Activated T-helper 2 cell treated with anti-CD3 and anti-CD28 coated beads, Interferon-gamma antibody, Interleukin-2, Interleukin-4, amounts not matched to agents 10 μg/mL and 5 μg/mL and 100 μg/mL, durations not matched to agents 14 hours and 24 hours and 36 hours (primary cell): ENCODE measurements around the gene SIPA1L3. TPM values are rescaled to one million over a fixed set of nuclear protein-coding genes. Genes with fewer than 3 reads are reported as not detected.
"Not testable (repeated sequence)": the region's sequence is repeated elsewhere in the genome, so short reads cannot be mapped to it uniquely, and the experiment has no call there.

Experiments used
- DNase-seq: peaks from one replicate; pipeline ENCODE4 v3.0.0; 2021; ENCODE audit warnings: low spot score
- H3K27ac Mint-ChIP-seq: one replicate; pipeline ENCODE4 v1.8.0; 2021; ENCODE audit warnings: mixed read lengths
- H3K27me3 Mint-ChIP-seq: one replicate; pipeline ENCODE4 v1.8.0; 2021; ENCODE audit warnings: low read depth, mixed read lengths
- H3K36me3 Mint-ChIP-seq: one replicate; pipeline ENCODE4 v1.8.0; 2021; ENCODE audit warnings: low read depth, mixed read lengths
- H3K4me1 Mint-ChIP-seq: one replicate; pipeline ENCODE4 v1.8.0; 2021; ENCODE audit warnings: low read depth, mixed read lengths
- H3K4me3 Mint-ChIP-seq: one replicate; pipeline ENCODE4 v1.8.0; 2021; ENCODE audit warnings: low read depth, mild to moderate bottlenecking, moderate library complexity, mixed read lengths
- H3K9me3 Mint-ChIP-seq: one replicate; pipeline ENCODE4 v1.8.0; 2021; ENCODE audit warnings: mixed read lengths
- intact Hi-C: fragments of 100-400 bp; cut with micrococcal nuclease; formaldehyde crosslinking; loops from one replicate; pipeline ENCODE4 v1.15.1; 2023
- total RNA-seq: library from RNA; stranded (reverse); gene quantifications from 2 replicates; pipeline ENCODE4 v1.2.3, GENCODE V29; 2022

Gene SIPA1L3
- total RNA-seq, 1 donor from 2014 or later: 15.9 TPM

DNA sequence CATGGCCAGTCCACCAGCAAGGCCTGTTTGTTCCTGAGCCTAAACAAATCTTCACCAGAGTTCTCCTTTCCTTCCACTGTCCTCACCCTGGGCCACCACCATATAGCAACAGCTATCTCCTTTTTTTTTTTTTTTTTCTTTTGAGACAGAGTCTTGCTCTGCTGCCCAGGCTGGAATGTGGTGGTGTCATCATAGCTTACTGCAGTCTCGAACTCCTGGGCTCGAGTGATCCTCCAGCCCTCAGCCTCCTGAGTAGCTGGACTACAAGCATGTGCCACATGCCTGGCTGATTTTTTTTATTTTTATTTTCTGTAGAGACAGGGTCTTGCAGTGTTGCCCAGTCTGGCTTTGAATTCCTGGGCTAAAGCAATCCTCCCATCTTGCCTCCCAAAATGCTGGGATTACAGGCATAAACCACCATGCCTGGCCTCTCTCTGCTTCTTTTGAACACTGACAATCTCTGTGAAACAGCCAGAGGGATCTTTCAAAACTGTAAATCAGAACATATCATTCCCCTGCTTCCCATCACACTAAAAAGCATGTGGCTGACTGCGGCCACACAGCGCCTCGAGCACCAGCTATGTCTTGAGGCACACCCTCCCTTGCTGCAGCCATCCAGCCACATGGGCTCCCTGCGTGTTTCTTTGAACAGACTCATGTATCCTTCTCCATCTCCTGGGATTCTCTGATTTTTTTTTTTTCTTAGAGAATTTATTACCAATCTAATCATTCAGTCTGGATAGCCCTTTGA, 110.6 kb downstream of the SIPA1L3 start:
- no peaks in the 10 kb centered on the region for H3K9me3 Mint-ChIP-seq
- DNase-seq: no peak
- intact Hi-C loops: no loop called here
- H3K4me1 Mint-ChIP-seq: no peaks in the 10 kb centered on the region
- no peak overlapping the region for H3K4me3 Mint-ChIP-seq
- no peaks in the 10 kb centered on the region for H3K27me3 Mint-ChIP-seq
- H3K36me3 Mint-ChIP-seq: no peaks in the 10 kb centered on the region
- H3K27ac Mint-ChIP-seq: no peak overlapping the region

- no peak for DNase-seq
- no peaks in the 10 kb centered on the region for H3K9me3 Mint-ChIP-seq
- no peak overlapping the region for H3K27ac Mint-ChIP-seq
- no peaks in the 10 kb centered on the region for H3K27me3 Mint-ChIP-seq
- no peaks in the 10 kb centered on the region for H3K36me3 Mint-ChIP-seq
- H3K4me1 Mint-ChIP-seq: no peaks in the 10 kb centered on the region
- H3K4me3 Mint-ChIP-seq: no peak overlapping the region
- intact Hi-C loops: no loop called here
These were observed 111.8 kb downstream of the SIPA1L3 start for GRCh38 chr19:38018694-38019395.

GRCh38 chr19:38019396-38019724, 112.4 kb downstream of the SIPA1L3 start:
- Mint-ChIP-seq H3K9me3 (no peaks in the 10 kb centered on the region), H3K4me3 (no peak overlapping the region), H3K27ac (no peak overlapping the region), H3K4me1 (no peaks in the 10 kb centered on the region), H3K36me3 (no peaks in the 10 kb centered on the region), H3K27me3 (no peaks in the 10 kb centered on the region)
- intact Hi-C loops: no loop called here
- no peak for DNase-seq

GRCh38 chr19:38020311-38020710, 113.3 kb downstream of the SIPA1L3 start:
- Mint-ChIP-seq H3K27me3 (no peaks in the 10 kb centered on the region), H3K4me1 (no peaks in the 10 kb centered on the region), H3K27ac (no peak overlapping the region), H3K36me3 (no peaks in the 10 kb centered on the region), H3K4me3 (no peak overlapping the region), H3K9me3 (no peaks in the 10 kb centered on the region)
- intact Hi-C loops: no loop called here
- DNase-seq: no peak

DNA sequence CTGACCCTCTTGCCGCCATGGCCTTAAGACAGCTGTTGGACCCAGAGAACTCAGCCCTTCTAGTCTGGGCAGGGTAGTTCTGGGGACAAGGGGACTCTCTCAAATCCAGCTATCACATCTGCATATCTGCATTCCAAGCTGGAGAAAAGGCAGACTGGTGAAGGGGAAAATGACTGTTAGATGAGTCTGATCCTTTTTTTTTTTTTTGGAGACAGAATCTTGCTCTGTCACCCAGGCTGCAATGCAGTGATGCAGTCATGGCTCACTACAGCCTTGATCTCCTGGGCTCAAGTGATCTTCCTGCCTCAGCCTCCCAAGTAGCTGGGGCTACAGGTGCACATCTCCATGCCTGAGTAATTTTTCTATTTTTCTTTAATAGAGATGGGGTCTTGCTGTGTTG, 114.3 kb downstream of the SIPA1L3 start:
- intact Hi-C loops: no loop called here
- no peaks in the 10 kb centered on the region for H3K4me1 Mint-ChIP-seq
- H3K9me3 Mint-ChIP-seq: no peaks in the 10 kb centered on the region
- no peaks in the 10 kb centered on the region for H3K36me3 Mint-ChIP-seq
- DNase-seq: no peak
- H3K27ac Mint-ChIP-seq: no peak overlapping the region
- H3K27me3 Mint-ChIP-seq: no peaks in the 10 kb centered on the region
- no peak overlapping the region for H3K4me3 Mint-ChIP-seq

- DNase-seq: no peak
- no peak overlapping the region for H3K27ac Mint-ChIP-seq
- H3K4me3 Mint-ChIP-seq: no peak overlapping the region
- no peaks in the 10 kb centered on the region for H3K4me1 Mint-ChIP-seq
- intact Hi-C loops: no loop called here
- no peaks in the 10 kb centered on the region for H3K9me3 Mint-ChIP-seq
- H3K36me3 Mint-ChIP-seq: no peaks in the 10 kb centered on the region
- H3K27me3 Mint-ChIP-seq: no peaks in the 10 kb centered on the region
These were observed 116.0 kb downstream of the SIPA1L3 start for GRCh38 chr19:38022791-38023670.

GRCh38 chr19:38023671-38024541, 116.9 kb downstream of the SIPA1L3 start:
- intact Hi-C loops: no loop called here
- Mint-ChIP-seq H3K27me3 (no peaks in the 10 kb centered on the region), H3K36me3 (no peaks in the 10 kb centered on the region), H3K27ac (no peak overlapping the region), H3K9me3 (no peaks in the 10 kb centered on the region), H3K4me3 (no peak overlapping the region), H3K4me1 (no peaks in the 10 kb centered on the region)
- DNase-seq: no peak

GRCh38 chr19:38024992-38025908, 118.2 kb downstream of the SIPA1L3 start:
- no peaks in the 10 kb centered on the region for H3K36me3 Mint-ChIP-seq
- H3K27me3 Mint-ChIP-seq: no peaks in the 10 kb centered on the region
- H3K4me3 Mint-ChIP-seq: no peak overlapping the region
- no peak overlapping the region for H3K27ac Mint-ChIP-seq
- no peak for DNase-seq
- no peaks in the 10 kb centered on the region for H3K9me3 Mint-ChIP-seq
- H3K4me1 Mint-ChIP-seq: no peaks in the 10 kb centered on the region
- intact Hi-C loops: no loop called here

DNA sequence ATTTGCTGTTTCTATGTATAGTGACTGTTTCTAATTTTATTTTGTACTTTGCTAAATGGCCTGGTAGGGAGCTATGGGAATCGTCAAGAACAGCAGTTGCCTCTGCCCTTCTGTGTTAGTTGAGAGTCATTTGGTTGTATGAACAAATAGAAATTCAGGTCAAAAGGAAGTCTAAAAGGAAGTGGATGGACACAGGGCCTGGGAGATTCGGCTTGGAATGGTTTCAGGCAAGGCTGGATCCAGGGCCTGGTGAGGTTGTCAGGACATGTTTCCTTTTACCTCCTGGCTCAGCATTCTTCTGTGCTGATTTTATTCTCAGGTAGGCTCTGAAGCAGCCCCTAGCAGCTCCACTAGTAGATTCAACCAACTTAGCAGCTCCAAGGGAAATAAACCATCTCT, 118.9 kb downstream of the SIPA1L3 start:
- no peaks in the 10 kb centered on the region for H3K9me3 Mint-ChIP-seq
- intact Hi-C loops: no loop called here
- no peak for DNase-seq
- H3K4me3 Mint-ChIP-seq: no peak overlapping the region
- H3K36me3 Mint-ChIP-seq: no peaks in the 10 kb centered on the region
- no peak overlapping the region for H3K27ac Mint-ChIP-seq
- H3K27me3 Mint-ChIP-seq: no peaks in the 10 kb centered on the region
- no peaks in the 10 kb centered on the region for H3K4me1 Mint-ChIP-seq

- no peak overlapping the region for H3K27ac Mint-ChIP-seq
- intact Hi-C loops: no loop called here
- no peaks in the 10 kb centered on the region for H3K4me1 Mint-ChIP-seq
- no peak for DNase-seq
- no peaks in the 10 kb centered on the region for H3K9me3 Mint-ChIP-seq
- H3K27me3 Mint-ChIP-seq: no peaks in the 10 kb centered on the region
- no peak overlapping the region for H3K4me3 Mint-ChIP-seq
- H3K36me3 Mint-ChIP-seq: no peaks in the 10 kb centered on the region
These were observed 122.0 kb downstream of the SIPA1L3 start for GRCh38 chr19:38028913-38029510.

DNA sequence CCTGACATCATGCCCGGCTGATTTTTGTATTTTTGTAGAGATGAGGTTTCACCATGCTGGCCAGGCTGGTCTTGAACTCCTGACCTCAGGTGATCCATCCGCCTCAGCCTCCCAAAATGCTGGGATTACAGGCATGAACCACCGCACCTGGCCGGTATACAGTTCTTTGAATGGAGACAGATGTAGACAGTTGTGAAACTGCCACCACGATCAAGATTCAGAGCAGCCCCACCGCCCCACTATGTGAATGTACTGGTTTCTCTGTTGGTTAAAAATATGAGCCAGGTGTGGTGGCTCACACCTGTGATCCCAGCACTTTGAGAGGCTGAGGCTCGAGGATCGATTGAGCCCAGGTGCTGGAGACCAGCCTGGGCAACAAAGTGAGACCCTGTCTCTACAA, 123.0 kb downstream of the SIPA1L3 start:
- H3K4me1 Mint-ChIP-seq, H3K4me3 Mint-ChIP-seq, H3K27me3 Mint-ChIP-seq, H3K27ac Mint-ChIP-seq, H3K36me3 Mint-ChIP-seq, DNase-seq, H3K9me3 Mint-ChIP-seq, intact Hi-C loops: not testable (repeated sequence)
